ENCODE results near the gene KCTD13. TPM values are rescaled to one million over a fixed set of nuclear protein-coding genes. Genes with fewer than 3 reads are reported as not detected.

Gene KCTD13
- polyA plus RNA-seq, 1 of the 3 experiments (the other 2 are of a cell fraction), result 31.0 TPM

DNA sequence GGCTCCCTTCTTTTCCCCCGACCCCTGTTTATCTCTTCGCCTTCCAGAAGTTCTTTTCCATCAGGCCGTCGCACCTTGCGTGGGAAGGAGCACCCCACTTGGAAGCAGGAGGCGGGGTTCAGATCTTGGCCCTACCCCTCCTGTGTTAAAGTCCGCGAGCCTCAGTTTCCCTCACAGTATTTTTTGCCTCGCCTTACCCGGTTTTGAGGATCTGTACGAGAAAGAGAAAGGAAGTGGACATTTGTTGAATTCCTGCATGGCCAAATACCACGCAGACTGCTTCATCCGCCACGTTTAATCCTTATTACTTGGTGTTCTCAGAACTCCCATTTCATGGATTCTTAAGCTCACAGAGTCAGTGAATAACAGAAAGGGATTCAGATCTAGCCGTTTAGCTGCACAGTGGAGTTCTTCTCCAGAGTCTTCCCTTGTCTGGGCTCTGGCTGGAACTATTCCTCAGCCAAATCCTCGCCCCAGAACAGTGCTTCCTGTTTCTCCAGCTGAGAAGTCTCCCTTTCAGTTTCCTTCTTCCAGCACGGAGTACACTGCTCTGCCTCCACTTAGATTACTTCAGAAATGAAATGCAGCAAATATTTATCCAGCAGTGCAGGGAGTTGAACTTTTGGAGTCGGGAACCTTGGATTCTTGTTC lies 36.4 kb upstream of the KCTD13 start (continued):
- no peak for TF ChIP-seq RXRA (IDR thresholded peaks at IDR 0.05; ENCODE audit: borderline replicate concordance, low read depth)
- TF ChIP-seq NFIC (IDR thresholded peaks at IDR 0.05; ENCODE audit: borderline replicate concordance), result no peak

DNA sequence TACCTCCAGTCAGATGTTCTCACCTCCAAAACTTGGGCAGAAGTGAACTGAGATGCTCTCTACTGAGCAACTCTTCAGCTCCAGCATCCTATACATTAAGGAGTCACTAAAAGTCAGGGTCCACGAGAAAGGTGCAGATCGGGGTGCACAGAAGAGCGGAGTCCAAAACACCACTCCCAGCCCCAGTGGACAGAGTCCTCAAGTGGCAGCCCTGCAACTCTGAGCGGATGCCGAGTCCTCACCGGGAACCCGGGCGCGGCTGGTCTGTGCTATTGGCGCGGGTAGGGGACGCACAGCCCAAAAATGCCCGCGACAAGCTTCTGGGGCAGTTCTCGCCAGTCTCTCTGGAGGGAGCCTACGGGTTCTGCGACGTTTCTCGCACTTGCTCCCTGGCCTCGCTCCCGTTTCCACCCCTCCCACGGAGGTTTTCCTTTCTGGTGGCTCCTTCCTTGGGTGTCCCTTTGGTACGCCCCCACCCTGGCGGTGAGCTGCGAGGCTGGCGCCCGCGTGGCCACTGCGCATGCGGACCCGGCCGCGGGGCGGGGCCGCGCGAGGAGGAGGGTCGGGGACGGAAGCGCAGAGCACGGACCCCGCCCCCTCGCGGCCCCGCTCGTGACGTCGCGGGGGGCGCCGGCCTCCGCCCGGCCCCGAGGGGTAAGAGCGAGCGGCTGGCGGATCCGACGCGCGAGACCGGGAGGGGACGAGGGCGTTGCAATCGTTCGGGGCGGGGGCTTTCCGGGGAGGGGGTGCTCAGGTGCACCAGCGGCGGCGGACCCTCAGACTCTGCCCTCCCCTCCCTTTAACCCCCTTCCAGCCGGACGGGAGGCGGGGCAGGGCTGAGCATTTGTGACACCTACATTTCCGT lies 35.7 kb upstream of the KCTD13 start, which contains the start of gene TMEM219:
Gene TMEM219, plus strand, starts transcription at position 601 of the 865 bp plus-strand sequence. CDS start 1,065 bp downstream, outside the sequence.
- CTCF ChIA-PET, result interaction anchor here (0.8 to 1.8 kb wide), 8 partner anchors 10 to 113 kb away, joined by 3 to 6 read pairs (median 5); partner anchors contain the start of genes ASPHD1, KCTD13 and SEZ6L2
- Histone ChIP-seq H3K9me2 (no peaks in the 10 kb centered on the region), H2AFZ (ENCODE audit: low read depth) (peak within 1 kb of the TSS; percentile 96), H3K4me1 (ENCODE audit: control insufficient read depth in 1 of 2, insufficient read depth in 2 of 2, low read depth in 1 of 2, low read length in 1 of 2) (peaks cover 0 to 15% of the 10 kb centered on the region in 2 experiments; a peak in 1 of 4 replicates), H3K27ac (ENCODE audit: low read depth in 2 of 2, low read length in 1 of 2) (peak within 1 kb of the TSS; percentile 69 to 88), H3K4me3 (ENCODE audit: low read depth in 2 of 2, low read length in 1 of 2) (peak within 1 kb of the TSS; percentile 66 to 78), H3K27me3 (ENCODE audit: insufficient read depth) (no peaks in the 10 kb centered on the region), H3K36me3 (replicated peaks in 1 of 2; ENCODE audit: control insufficient read depth in 1 of 2, insufficient read depth in 2 of 2, low read length in 1 of 2) (peaks cover 0 to 5% of the 10 kb centered on the region in 2 experiments), H3F3A (replicated peaks; ENCODE audit: insufficient read depth) (peaks cover 7% of the 10 kb centered on the region), H3K9ac (peak within 1 kb of the TSS; percentile 77), H4K20me1 (ENCODE audit: insufficient read depth) (no peaks in the 10 kb centered on the region), H3K9me3 (no peaks in the 10 kb centered on the region), H3K4me2 (peak within 1 kb of the TSS; percentile 97), H3K79me2 (ENCODE audit: insufficient read depth) (peaks cover 2% of the 10 kb centered on the region)
- DNase-seq, result peak; percentile 99
- POLR2A ChIA-PET, result interaction anchor here (0.6 to 1.9 kb wide), 9 partner anchors 11 to 127 kb away, joined by 3 to 10 read pairs (median 3); partner anchors contain the start of genes ALDOA, KCTD13 and TAOK2
- 4% methylated on average over 29 of the region's 75 CpGs for WGBS (ENCODE audit: low lambda C conversion rate)
- TF ChIP-seq FOXM1 (IDR thresholded peaks at IDR 0.05; ENCODE audit: low read depth) (no peak), TCF12 (IDR thresholded peaks at IDR 0.05) (0 out of 2 replicates have a peak, but pooled peaks have one; percentile 3), TAF1 (IDR thresholded peaks at IDR 0.05; ENCODE audit: borderline replicate concordance, low read depth, low read length) (peak; percentile 70; the same call in 1 of the 2 replicates), EP300 (IDR thresholded peaks at IDR 0.05; ENCODE audit: borderline replicate concordance in 1 of 2, low read depth in 1 of 2, low read length in 1 of 2) (peak in 1 of 2 experiments; percentile 26; a peak in 1 of 4 replicates), YY1 (IDR thresholded peaks at IDR 0.05; ENCODE audit: low read depth) (no peak), SMC3 (IDR thresholded peaks at IDR 0.05; ENCODE audit: low read depth, low read length) (no peak), FOXJ3 (CRISPR knock-in tag; IDR thresholded peaks at IDR 0.05) (no peak), MXI1 (IDR thresholded peaks at IDR 0.05; ENCODE audit: low read depth, low read length) (no peak), NRF1 (IDR thresholded peaks at IDR 0.05; ENCODE audit: low read depth, low read length) (peak; percentile 90), ELF1 (IDR thresholded peaks at IDR 0.05) (0 out of 2 replicates have a peak, but pooled peaks have one; percentile 18), TEAD4 (IDR thresholded peaks at IDR 0.05; ENCODE audit: borderline replicate concordance, insufficient read depth) (no peak), EZH2phosphoT487 (IDR thresholded peaks at IDR 0.05; ENCODE audit: borderline replicate concordance, low read depth) (no peak), MEF2A (IDR thresholded peaks at IDR 0.05; ENCODE audit: borderline replicate concordance, low read depth) (no peak), POLR2AphosphoS5 (IDR thresholded peaks at IDR 0.05; ENCODE audit: low read depth, low read length) (peak; percentile 65), NFIC (IDR thresholded peaks at IDR 0.05; ENCODE audit: borderline replicate concordance) (no peak)
- TF ChIP-seq, protein P1, sequence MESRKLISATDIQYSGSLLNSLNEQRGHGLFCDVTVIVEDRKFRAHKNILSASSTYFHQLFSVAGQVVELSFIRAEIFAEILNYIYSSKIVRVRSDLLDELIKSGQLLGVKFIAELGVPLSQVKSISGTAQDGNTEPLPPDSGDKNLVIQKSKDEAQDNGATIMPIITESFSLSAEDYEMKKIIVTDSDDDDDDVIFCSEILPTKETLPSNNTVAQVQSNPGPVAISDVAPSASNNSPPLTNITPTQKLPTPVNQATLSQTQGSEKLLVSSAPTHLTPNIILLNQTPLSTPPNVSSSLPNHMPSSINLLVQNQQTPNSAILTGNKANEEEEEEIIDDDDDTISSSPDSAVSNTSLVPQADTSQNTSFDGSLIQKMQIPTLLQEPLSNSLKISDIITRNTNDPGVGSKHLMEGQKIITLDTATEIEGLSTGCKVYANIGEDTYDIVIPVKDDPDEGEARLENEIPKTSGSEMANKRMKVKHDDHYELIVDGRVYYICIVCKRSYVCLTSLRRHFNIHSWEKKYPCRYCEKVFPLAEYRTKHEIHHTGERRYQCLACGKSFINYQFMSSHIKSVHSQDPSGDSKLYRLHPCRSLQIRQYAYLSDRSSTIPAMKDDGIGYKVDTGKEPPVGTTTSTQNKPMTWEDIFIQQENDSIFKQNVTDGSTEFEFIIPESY (IDR thresholded peaks at IDR 0.05; ENCODE audit: borderline replicate concordance, low read depth), result no peak
- TF ChIP-seq, protein P2, sequence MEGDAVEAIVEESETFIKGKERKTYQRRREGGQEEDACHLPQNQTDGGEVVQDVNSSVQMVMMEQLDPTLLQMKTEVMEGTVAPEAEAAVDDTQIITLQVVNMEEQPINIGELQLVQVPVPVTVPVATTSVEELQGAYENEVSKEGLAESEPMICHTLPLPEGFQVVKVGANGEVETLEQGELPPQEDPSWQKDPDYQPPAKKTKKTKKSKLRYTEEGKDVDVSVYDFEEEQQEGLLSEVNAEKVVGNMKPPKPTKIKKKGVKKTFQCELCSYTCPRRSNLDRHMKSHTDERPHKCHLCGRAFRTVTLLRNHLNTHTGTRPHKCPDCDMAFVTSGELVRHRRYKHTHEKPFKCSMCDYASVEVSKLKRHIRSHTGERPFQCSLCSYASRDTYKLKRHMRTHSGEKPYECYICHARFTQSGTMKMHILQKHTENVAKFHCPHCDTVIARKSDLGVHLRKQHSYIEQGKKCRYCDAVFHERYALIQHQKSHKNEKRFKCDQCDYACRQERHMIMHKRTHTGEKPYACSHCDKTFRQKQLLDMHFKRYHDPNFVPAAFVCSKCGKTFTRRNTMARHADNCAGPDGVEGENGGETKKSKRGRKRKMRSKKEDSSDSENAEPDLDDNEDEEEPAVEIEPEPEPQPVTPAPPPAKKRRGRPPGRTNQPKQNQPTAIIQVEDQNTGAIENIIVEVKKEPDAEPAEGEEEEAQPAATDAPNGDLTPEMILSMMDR (IDR thresholded peaks at IDR 0.05), result peak; percentile 43
- TF ChIP-seq, protein P3, sequence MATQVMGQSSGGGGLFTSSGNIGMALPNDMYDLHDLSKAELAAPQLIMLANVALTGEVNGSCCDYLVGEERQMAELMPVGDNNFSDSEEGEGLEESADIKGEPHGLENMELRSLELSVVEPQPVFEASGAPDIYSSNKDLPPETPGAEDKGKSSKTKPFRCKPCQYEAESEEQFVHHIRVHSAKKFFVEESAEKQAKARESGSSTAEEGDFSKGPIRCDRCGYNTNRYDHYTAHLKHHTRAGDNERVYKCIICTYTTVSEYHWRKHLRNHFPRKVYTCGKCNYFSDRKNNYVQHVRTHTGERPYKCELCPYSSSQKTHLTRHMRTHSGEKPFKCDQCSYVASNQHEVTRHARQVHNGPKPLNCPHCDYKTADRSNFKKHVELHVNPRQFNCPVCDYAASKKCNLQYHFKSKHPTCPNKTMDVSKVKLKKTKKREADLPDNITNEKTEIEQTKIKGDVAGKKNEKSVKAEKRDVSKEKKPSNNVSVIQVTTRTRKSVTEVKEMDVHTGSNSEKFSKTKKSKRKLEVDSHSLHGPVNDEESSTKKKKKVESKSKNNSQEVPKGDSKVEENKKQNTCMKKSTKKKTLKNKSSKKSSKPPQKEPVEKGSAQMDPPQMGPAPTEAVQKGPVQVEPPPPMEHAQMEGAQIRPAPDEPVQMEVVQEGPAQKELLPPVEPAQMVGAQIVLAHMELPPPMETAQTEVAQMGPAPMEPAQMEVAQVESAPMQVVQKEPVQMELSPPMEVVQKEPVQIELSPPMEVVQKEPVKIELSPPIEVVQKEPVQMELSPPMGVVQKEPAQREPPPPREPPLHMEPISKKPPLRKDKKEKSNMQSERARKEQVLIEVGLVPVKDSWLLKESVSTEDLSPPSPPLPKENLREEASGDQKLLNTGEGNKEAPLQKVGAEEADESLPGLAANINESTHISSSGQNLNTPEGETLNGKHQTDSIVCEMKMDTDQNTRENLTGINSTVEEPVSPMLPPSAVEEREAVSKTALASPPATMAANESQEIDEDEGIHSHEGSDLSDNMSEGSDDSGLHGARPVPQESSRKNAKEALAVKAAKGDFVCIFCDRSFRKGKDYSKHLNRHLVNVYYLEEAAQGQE (IDR thresholded peaks at IDR 0.05; ENCODE audit: low read depth, low read length), result 0 out of 2 replicates have a peak, but pooled peaks have one; percentile 7
- TF ChIP-seq, protein P4, sequence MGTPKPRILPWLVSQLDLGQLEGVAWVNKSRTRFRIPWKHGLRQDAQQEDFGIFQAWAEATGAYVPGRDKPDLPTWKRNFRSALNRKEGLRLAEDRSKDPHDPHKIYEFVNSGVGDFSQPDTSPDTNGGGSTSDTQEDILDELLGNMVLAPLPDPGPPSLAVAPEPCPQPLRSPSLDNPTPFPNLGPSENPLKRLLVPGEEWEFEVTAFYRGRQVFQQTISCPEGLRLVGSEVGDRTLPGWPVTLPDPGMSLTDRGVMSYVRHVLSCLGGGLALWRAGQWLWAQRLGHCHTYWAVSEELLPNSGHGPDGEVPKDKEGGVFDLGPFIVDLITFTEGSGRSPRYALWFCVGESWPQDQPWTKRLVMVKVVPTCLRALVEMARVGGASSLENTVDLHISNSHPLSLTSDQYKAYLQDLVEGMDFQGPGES (IDR thresholded peaks at IDR 0.05; ENCODE audit: low read depth, low read length), result no peak

Measured in SK-N-SH (cell line).